Mucosa of descending colon (tissue), 3 donors: ENCODE data around the gene KIAA0753. TPM values are rescaled to one million over a fixed set of nuclear protein-coding genes. Genes with fewer than 3 reads are reported as not detected.

ENCODE experiments used
- ATAC-seq: fragments of 200-7000 bp; cut with Tn5 transposase; one replicate; pipeline ENCODE4 v1.9.1; 2020; ENCODE audit warnings: mild to moderate bottlenecking, moderate library complexity
- DNase-seq, 3 donors: peaks; one replicate each; pipeline ENCODE4 v3.0.0-alpha.2; 2020
- H3K36me3 ChIP-seq: fragments of 200-600 bp; one replicate; pipeline ENCODE4 v1.8.0; 2021; ENCODE audit warnings: low read depth, mild to moderate bottlenecking
- H3K4me1 ChIP-seq: fragments of 200-600 bp; one replicate; pipeline ENCODE4 v1.8.0; 2021; ENCODE audit warnings: low read depth, mild to moderate bottlenecking
- H3K4me3 ChIP-seq: fragments of 200-600 bp; one replicate; pipeline ENCODE4 v1.8.0; 2021; ENCODE audit warnings: mild to moderate bottlenecking
- H3K9me3 ChIP-seq: fragments of 200-600 bp; one replicate; pipeline ENCODE4 v1.8.0; 2021; ENCODE audit warnings: mild to moderate bottlenecking
- intact Hi-C, 2 donors: fragments of 100-400 bp; cut with DNase I in 1 of 2; cut with micrococcal nuclease in 1 of 2; formaldehyde crosslinking; loops; one replicate each; pipeline versions ENCODE4 v1.11.0 to v1.11.1; 2022; cut with DNase I, micrococcal nuclease
- total RNA-seq, 3 donors: library from RNA; stranded (reverse); fragmentation: NEBNext Ultra II Directional in 2 of 3; extraction: Animal tissue kit (Norgen Biotek cat#: 25700) in 2 of 3; gene quantifications; one replicate each; pipeline versions ENCODE4 v1.2.1 to v1.2.4, GENCODE V29; 2021 to 2023
- TF ChIP-seq, protein P1 (sequence below): fragments of 200-600 bp; IDR thresholded peaks from one replicate; pipeline ENCODE4 v1.8.0; 2022; ENCODE audit warnings: antibody characterized with exemption, mild to moderate bottlenecking
- donor health status: DM: no; HTN: no; CAD: no; lungs with moderate emphysema.
- donor health status: DM: no; HTN: no; CAD: no.
- donor health status: DM: no; HTN: yes; CAD: no.

Gene KIAA0753
- total RNA-seq, 3 donors from 2014 or later: 15.5 to 22.8 (median 18.6) TPM

GRCh38 chr17:6674586-6674985 lies 34.1 kb upstream of the KIAA0753 start:
- Histone ChIP-seq H3K4me1 (no peaks in the 10 kb centered on the region), H3K36me3 (no peaks in the 10 kb centered on the region), H3K9me3 (no peaks in the 10 kb centered on the region), H3K4me3 (no peak overlapping the region)
- ATAC-seq (no peak), DNase-seq (no peak)
- intact Hi-C loops: no loop called here
- TF ChIP-seq, protein P1, sequence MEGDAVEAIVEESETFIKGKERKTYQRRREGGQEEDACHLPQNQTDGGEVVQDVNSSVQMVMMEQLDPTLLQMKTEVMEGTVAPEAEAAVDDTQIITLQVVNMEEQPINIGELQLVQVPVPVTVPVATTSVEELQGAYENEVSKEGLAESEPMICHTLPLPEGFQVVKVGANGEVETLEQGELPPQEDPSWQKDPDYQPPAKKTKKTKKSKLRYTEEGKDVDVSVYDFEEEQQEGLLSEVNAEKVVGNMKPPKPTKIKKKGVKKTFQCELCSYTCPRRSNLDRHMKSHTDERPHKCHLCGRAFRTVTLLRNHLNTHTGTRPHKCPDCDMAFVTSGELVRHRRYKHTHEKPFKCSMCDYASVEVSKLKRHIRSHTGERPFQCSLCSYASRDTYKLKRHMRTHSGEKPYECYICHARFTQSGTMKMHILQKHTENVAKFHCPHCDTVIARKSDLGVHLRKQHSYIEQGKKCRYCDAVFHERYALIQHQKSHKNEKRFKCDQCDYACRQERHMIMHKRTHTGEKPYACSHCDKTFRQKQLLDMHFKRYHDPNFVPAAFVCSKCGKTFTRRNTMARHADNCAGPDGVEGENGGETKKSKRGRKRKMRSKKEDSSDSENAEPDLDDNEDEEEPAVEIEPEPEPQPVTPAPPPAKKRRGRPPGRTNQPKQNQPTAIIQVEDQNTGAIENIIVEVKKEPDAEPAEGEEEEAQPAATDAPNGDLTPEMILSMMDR: no peak

DNA sequence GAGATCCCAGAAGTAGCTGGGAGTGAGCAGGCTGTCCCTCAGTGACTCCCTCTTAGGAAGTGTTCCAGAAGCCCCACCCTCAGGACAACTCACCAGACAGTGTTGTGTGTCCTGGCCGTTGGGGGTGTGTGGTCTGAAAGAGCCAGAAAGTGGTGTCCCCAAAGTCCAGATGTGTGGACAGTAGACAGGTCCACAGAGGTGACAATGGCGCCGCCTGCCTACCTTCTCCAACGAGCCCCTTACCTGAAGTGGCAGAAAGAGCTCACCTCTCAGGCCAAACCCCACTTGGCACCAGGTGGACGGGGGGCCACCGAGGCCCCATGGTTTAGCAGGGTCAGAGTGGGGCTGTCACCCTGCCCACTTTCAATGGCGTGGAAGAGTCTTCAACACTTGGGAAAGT lies 30.9 kb upstream of the KIAA0753 start:
- Histone ChIP-seq H3K9me3 (no peaks in the 10 kb centered on the region), H3K36me3 (no peaks in the 10 kb centered on the region), H3K4me3 (no peak overlapping the region), H3K4me1 (no peaks in the 10 kb centered on the region)
- no peak for ATAC-seq
- no peak for DNase-seq
- TF ChIP-seq, protein P1: no peak
- intact Hi-C loops: no loop called here

DNA sequence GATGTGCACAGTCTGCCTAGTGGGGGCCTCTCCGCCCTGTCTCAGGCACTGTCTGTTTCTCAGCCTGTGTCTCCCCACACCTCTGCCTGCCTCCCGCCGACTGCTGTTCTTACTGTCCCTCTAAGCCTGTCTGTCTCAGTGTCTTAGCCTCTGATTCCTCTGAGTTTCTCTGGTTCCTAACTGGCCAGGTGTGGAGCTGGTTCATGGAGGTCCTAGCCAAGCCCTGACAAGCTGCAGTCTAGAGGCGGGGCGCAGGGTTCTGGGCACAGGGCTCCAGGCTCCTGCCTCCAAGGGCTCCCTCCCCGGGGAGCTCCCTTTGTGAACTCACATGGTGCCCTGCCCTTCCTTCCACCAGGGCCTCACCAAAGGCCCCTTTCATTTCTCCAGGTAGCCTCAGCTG lies 30.5 kb upstream of the KIAA0753 start:
- H3K4me1 ChIP-seq: no peaks in the 10 kb centered on the region
- no peak overlapping the region for H3K4me3 ChIP-seq
- no peaks in the 10 kb centered on the region for H3K36me3 ChIP-seq
- ATAC-seq (no peak), DNase-seq (no peak)
- H3K9me3 ChIP-seq: no peaks in the 10 kb centered on the region
- intact Hi-C loops: no loop called here
- TF ChIP-seq, protein P1: no peak

- H3K4me3 ChIP-seq: no peak overlapping the region
- no peak for DNase-seq
- no peaks in the 10 kb centered on the region for H3K9me3 ChIP-seq
- H3K36me3 ChIP-seq: no peaks in the 10 kb centered on the region
- TF ChIP-seq, protein P1: no peak
- intact Hi-C loops: no loop called here
- ATAC-seq: no peak
- no peaks in the 10 kb centered on the region for H3K4me1 ChIP-seq
Measured at GRCh38 chr17:6670571-6670970, 30.1 kb upstream of the KIAA0753 start.

- ATAC-seq (peak; percentile 42), DNase-seq (no peak)
- Histone ChIP-seq H3K4me1 (no peaks in the 10 kb centered on the region), H3K4me3 (no peak overlapping the region), H3K36me3 (no peaks in the 10 kb centered on the region), H3K9me3 (no peaks in the 10 kb centered on the region)
- TF ChIP-seq, protein P1: no peak
- intact Hi-C loops: loop anchor here in 1 of 2 donors (10.0 kb wide), 1 partner anchor 325 kb away; the partner anchor contains the start of gene ALOX12
Measured at GRCh38 chr17:6669479-6670212, 29.1 kb upstream of the KIAA0753 start.
